ENCODE data around the gene APOM. TPM values are rescaled to one million over a fixed set of nuclear protein-coding genes. Genes with fewer than 3 reads are reported as not detected.

Gene APOM
- total and polyA plus RNA-seq, 4 donors, result 89.8 to 587 (median 173) TPM

- WGBS, result 85% methylated on average over 5 of the region's 5 CpGs
- Histone ChIP-seq H3K27me3 (ENCODE audit: control insufficient read depth in 4 of 4, insufficient read depth in 4 of 4, low read length in 3 of 4) (no peaks in the 10 kb centered on the region), H3K4me3 (ENCODE audit: low read depth in 1 of 3, low read length in 3 of 3) (no peak overlapping the region), H3K4me1 (ENCODE audit: control insufficient read depth in 4 of 4, insufficient read depth in 4 of 4, low read length in 3 of 4) (peaks cover 0 to 9% (median 6%) of the 10 kb centered on the region in 4 donors), H3K27ac (ENCODE audit: low read depth in 1 of 2, low read length in 2 of 2) (no peak overlapping the region), H3K9me3 (ENCODE audit: control insufficient read depth in 4 of 4, low read length in 3 of 4) (no peaks in the 10 kb centered on the region), H3K9ac (ENCODE audit: low read depth in 1 of 2, low read length in 2 of 2) (no peak overlapping the region), H3K36me3 (ENCODE audit: control insufficient read depth in 4 of 4, insufficient read depth in 3 of 4, low read depth in 1 of 4, low read length in 3 of 4) (peaks cover 4 to 56% (median 47%) of the 10 kb centered on the region in 4 donors)
- TF ChIP-seq GABPA (IDR thresholded peaks at IDR 0.05 in 1 of 2, conservative IDR thresholded peaks at IDR 0.05 in 1 of 2) (no peak), TAF1 (conservative IDR thresholded peaks at IDR 0.05) (no peak), ATF3 (IDR thresholded peaks at IDR 0.05) (no peak)
- TF ChIP-seq, protein P1, sequence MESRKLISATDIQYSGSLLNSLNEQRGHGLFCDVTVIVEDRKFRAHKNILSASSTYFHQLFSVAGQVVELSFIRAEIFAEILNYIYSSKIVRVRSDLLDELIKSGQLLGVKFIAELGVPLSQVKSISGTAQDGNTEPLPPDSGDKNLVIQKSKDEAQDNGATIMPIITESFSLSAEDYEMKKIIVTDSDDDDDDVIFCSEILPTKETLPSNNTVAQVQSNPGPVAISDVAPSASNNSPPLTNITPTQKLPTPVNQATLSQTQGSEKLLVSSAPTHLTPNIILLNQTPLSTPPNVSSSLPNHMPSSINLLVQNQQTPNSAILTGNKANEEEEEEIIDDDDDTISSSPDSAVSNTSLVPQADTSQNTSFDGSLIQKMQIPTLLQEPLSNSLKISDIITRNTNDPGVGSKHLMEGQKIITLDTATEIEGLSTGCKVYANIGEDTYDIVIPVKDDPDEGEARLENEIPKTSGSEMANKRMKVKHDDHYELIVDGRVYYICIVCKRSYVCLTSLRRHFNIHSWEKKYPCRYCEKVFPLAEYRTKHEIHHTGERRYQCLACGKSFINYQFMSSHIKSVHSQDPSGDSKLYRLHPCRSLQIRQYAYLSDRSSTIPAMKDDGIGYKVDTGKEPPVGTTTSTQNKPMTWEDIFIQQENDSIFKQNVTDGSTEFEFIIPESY (IDR thresholded peaks at IDR 0.05), result no peak
- DNase-seq (ENCODE audit: low spot score), result no peak
Measured at GRCh38 chr6:31686483-31686882, 30.8 kb downstream of the APOM start.

DNA sequence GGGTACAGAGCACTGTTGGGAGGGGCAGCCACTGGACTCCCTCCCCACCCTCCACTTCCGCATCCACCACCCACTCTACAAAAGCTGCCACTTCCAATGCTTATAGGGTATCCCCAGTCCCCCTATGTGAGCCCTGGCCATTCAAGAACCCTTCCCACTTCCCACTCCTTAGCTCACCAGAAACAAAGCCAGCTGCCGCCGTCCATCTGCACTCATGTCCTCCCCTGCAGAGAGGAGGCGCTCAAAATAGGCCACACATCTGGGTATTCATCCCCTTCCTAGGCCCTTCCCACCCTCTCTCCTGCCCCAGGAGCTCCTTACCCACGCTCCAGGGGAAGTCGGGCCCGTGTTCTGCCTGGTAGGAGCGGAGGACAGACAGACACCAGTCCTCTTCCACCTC is 31.6 kb downstream of the APOM start:
- TF ChIP-seq SP1 (IDR thresholded peaks at IDR 0.05) (no peak), ATF3 (IDR thresholded peaks at IDR 0.05) (no peak), HNF4A (conservative IDR thresholded peaks at IDR 0.05) (no peak), RXRA (IDR thresholded peaks at IDR 0.05) (no peak), JUND (IDR thresholded peaks at IDR 0.05) (no peak), CTCF (IDR thresholded peaks at IDR 0.05; ENCODE audit: low read depth, low read length, missing input control) (no peak), FOXA2 (IDR thresholded peaks at IDR 0.05) (no peak), REST (IDR thresholded peaks at IDR 0.05) (no peak), EGR1 (IDR thresholded peaks at IDR 0.05; ENCODE audit: low read depth in 2 of 2) (no peak)
- 84% methylated on average over 8 of the region's 8 CpGs for WGBS

More for the DNA sequence above, 31.6 kb downstream of the APOM start:
- no peak for DNase-seq (ENCODE audit: low spot score)
- H3K9me3 ChIP-seq (ENCODE audit: control insufficient read depth in 4 of 4, low read length in 3 of 4), result no peaks in the 10 kb centered on the region
- H3K9ac ChIP-seq (ENCODE audit: low read depth in 1 of 2, low read length in 2 of 2), result no peak overlapping the region
- H3K36me3 ChIP-seq (ENCODE audit: control insufficient read depth in 4 of 4, insufficient read depth in 3 of 4, low read depth in 1 of 4, low read length in 3 of 4), result peaks cover 4 to 64% (median 52%) of the 10 kb centered on the region in 4 donors
- no peak overlapping the region for H3K27ac ChIP-seq (ENCODE audit: low read depth in 1 of 2, low read length in 2 of 2)
- peaks cover 0 to 7% (median 5%) of the 10 kb centered on the region in 4 donors for H3K4me1 ChIP-seq (ENCODE audit: control insufficient read depth in 4 of 4, insufficient read depth in 4 of 4, low read length in 3 of 4)
- H3K4me3 ChIP-seq (ENCODE audit: low read depth in 1 of 3, low read length in 3 of 3), result no peak overlapping the region
- H3K27me3 ChIP-seq (ENCODE audit: control insufficient read depth in 4 of 4, insufficient read depth in 4 of 4, low read length in 3 of 4), result no peaks in the 10 kb centered on the region

All from liver (tissue), 9 donors.